ACC112 (cell line): ENCODE measurements around the gene TGFBR3.
A peak's percentile ranks its signal among the peaks of the same experiment; 100 is the strongest.

Experiments used
- H2AFZ ChIP-seq: fragments of 200-600 bp; sonication (generic); one replicate; pipeline ENCODE4 v1.6.0; 2017; ENCODE audit warnings: antibody characterized with exemption, low read length; ENCODE audit not compliant: unreplicated experiment
- H3K27ac ChIP-seq: fragments of 200-600 bp; sonication (generic); 2 replicates; pipeline ENCODE4 v1.5.1; 2014; ENCODE audit warnings: low read depth, mild to moderate bottlenecking, antibody characterized with exemption, low read length, moderate library complexity
- H3K27me3 ChIP-seq: fragments of 200-600 bp; sonication (generic); 2 replicates; pipeline ENCODE4 v1.6.1; 2014; ENCODE audit warnings: mild to moderate bottlenecking, antibody characterized with exemption, low read length, moderate library complexity, mixed read lengths; ENCODE audit not compliant: insufficient read depth
- H3K36me3 ChIP-seq: fragments of 200-600 bp; sonication (generic); 2 replicates; pipeline ENCODE4 v1.6.1; 2016; ENCODE audit warnings: mild to moderate bottlenecking, antibody characterized with exemption, low read length, moderate library complexity, mixed read lengths; ENCODE audit not compliant: insufficient read depth
- H3K4me1 ChIP-seq: fragments of 200-600 bp; sonication (generic); one replicate; pipeline ENCODE4 v1.6.1; 2016; ENCODE audit warnings: low read length, mixed read lengths; ENCODE audit not compliant: insufficient read depth, unreplicated experiment, control insufficient read depth
- H3K4me3 ChIP-seq: fragments of 200-600 bp; sonication (generic); 2 replicates; pipeline ENCODE4 v1.5.1; 2014; ENCODE audit warnings: mild to moderate bottlenecking, low read depth, low read length
- H3K79me2 ChIP-seq: fragments of 200-600 bp; sonication (generic); one replicate; pipeline ENCODE4 v1.6.0; 2016; ENCODE audit warnings: low read length; ENCODE audit not compliant: control insufficient read depth, unreplicated experiment, insufficient read depth

The TGFBR3 gene

GRCh38 chr1:91777196-91777595, 108.8 kb downstream of the TGFBR3 start:
- H2AFZ ChIP-seq: no peak overlapping the region
- H3K4me3 ChIP-seq: no peak overlapping the region
- H3K27me3 ChIP-seq: no peaks in the 10 kb centered on the region
- no peaks in the 10 kb centered on the region for H3K36me3 ChIP-seq
- no peak overlapping the region for H3K27ac ChIP-seq
- H3K79me2 ChIP-seq: no peaks in the 10 kb centered on the region
- peaks cover 15% of the 10 kb centered on the region for H3K4me1 ChIP-seq

- Histone ChIP-seq H3K4me1 (peaks cover 6% of the 10 kb centered on the region), H3K27me3 (no peaks in the 10 kb centered on the region), H3K79me2 (no peaks in the 10 kb centered on the region), H3K27ac (no peak overlapping the region), H2AFZ (no peak overlapping the region), H3K4me3 (no peak overlapping the region), H3K36me3 (no peaks in the 10 kb centered on the region)
These were observed 109.7 kb downstream of the TGFBR3 start for GRCh38 chr1:91776068-91776794.

- no peaks in the 10 kb centered on the region for H3K27me3 ChIP-seq
- no peaks in the 10 kb centered on the region for H3K36me3 ChIP-seq
- no peak overlapping the region for H2AFZ ChIP-seq
These were observed 110.7 kb downstream of the TGFBR3 start for GRCh38 chr1:91775227-91775626.

GRCh38 chr1:91774520-91775203, 111.3 kb downstream of the TGFBR3 start:
- Histone ChIP-seq H3K27ac (no peak overlapping the region), H2AFZ (no peak overlapping the region), H3K27me3 (no peaks in the 10 kb centered on the region), H3K79me2 (no peaks in the 10 kb centered on the region), H3K36me3 (no peaks in the 10 kb centered on the region), H3K4me3 (no peak overlapping the region), H3K4me1 (peaks cover 3% of the 10 kb centered on the region)

More at GRCh38 chr1:91775227-91775626, 110.7 kb downstream of the TGFBR3 start:
- Histone ChIP-seq H3K27ac (no peak overlapping the region), H3K79me2 (no peaks in the 10 kb centered on the region), H3K4me3 (no peak overlapping the region), H3K4me1 (no peaks in the 10 kb centered on the region)

GRCh38 chr1:91771717-91772116, 114.2 kb downstream of the TGFBR3 start:
- peaks cover 13% of the 10 kb centered on the region for H3K4me1 ChIP-seq
- H3K27ac ChIP-seq: no peak overlapping the region
- no peak overlapping the region for H3K4me3 ChIP-seq
- H2AFZ ChIP-seq: no peak overlapping the region
- no peaks in the 10 kb centered on the region for H3K79me2 ChIP-seq
- H3K36me3 ChIP-seq: no peaks in the 10 kb centered on the region
- no peaks in the 10 kb centered on the region for H3K27me3 ChIP-seq

GRCh38 chr1:91770667-91771268, 115.2 kb downstream of the TGFBR3 start:
- H3K36me3 ChIP-seq: no peaks in the 10 kb centered on the region
- H3K79me2 ChIP-seq: no peaks in the 10 kb centered on the region
- no peaks in the 10 kb centered on the region for H3K27me3 ChIP-seq
- H3K4me1 ChIP-seq: peaks cover 13% of the 10 kb centered on the region
- no peak overlapping the region for H3K27ac ChIP-seq
- H3K4me3 ChIP-seq: no peak overlapping the region
- H2AFZ ChIP-seq: no peak overlapping the region

GRCh38 chr1:91769742-91770141, 116.2 kb downstream of the TGFBR3 start:
- peaks cover 13% of the 10 kb centered on the region for H3K4me1 ChIP-seq
- no peak overlapping the region for H3K4me3 ChIP-seq
- H2AFZ ChIP-seq: no peak overlapping the region
- no peaks in the 10 kb centered on the region for H3K27me3 ChIP-seq
- no peak overlapping the region for H3K27ac ChIP-seq
- H3K36me3 ChIP-seq: no peaks in the 10 kb centered on the region
- H3K79me2 ChIP-seq: no peaks in the 10 kb centered on the region

GRCh38 chr1:91768786-91769725, 116.9 kb downstream of the TGFBR3 start:
- Histone ChIP-seq H3K36me3 (no peaks in the 10 kb centered on the region), H3K27me3 (no peaks in the 10 kb centered on the region), H3K79me2 (no peaks in the 10 kb centered on the region), H2AFZ (no peak overlapping the region), H3K4me1 (peaks cover 13% of the 10 kb centered on the region), H3K4me3 (no peak overlapping the region), H3K27ac (peak overlapping the region; percentile 3; the same call in 1 of the 2 replicates)

GRCh38 chr1:91768120-91768519, 117.8 kb downstream of the TGFBR3 start:
- no peak overlapping the region for H3K27ac ChIP-seq
- H3K4me3 ChIP-seq: no peak overlapping the region
- no peaks in the 10 kb centered on the region for H3K79me2 ChIP-seq
- no peak overlapping the region for H2AFZ ChIP-seq
- no peaks in the 10 kb centered on the region for H3K27me3 ChIP-seq
- H3K4me1 ChIP-seq: peaks cover 13% of the 10 kb centered on the region
- no peaks in the 10 kb centered on the region for H3K36me3 ChIP-seq

GRCh38 chr1:91766883-91767282, 119.1 kb downstream of the TGFBR3 start:
- H3K4me3 ChIP-seq: no peak overlapping the region
- H3K79me2 ChIP-seq: no peaks in the 10 kb centered on the region
- H3K27me3 ChIP-seq: no peaks in the 10 kb centered on the region
- no peak overlapping the region for H2AFZ ChIP-seq
- no peaks in the 10 kb centered on the region for H3K36me3 ChIP-seq
- H3K4me1 ChIP-seq: peaks cover 13% of the 10 kb centered on the region
- no peak overlapping the region for H3K27ac ChIP-seq
